Mucosa of descending colon (tissue), 3 donors: ENCODE measurements around the gene ATP8B4. TPM values are rescaled to one million over a fixed set of nuclear protein-coding genes. Genes with fewer than 3 reads are reported as not detected.

Experiments used
- ATAC-seq: fragments of 200-7000 bp; cut with Tn5 transposase; one replicate; pipeline ENCODE4 v1.9.1; 2020; ENCODE audit warnings: mild to moderate bottlenecking, moderate library complexity
- DNase-seq, 3 donors: peaks; one replicate each; pipeline ENCODE4 v3.0.0-alpha.2; 2020
- H3K36me3 ChIP-seq: fragments of 200-600 bp; one replicate; pipeline ENCODE4 v1.8.0; 2021; ENCODE audit warnings: low read depth, mild to moderate bottlenecking
- H3K4me1 ChIP-seq: fragments of 200-600 bp; one replicate; pipeline ENCODE4 v1.8.0; 2021; ENCODE audit warnings: low read depth, mild to moderate bottlenecking
- H3K4me3 ChIP-seq: fragments of 200-600 bp; one replicate; pipeline ENCODE4 v1.8.0; 2021; ENCODE audit warnings: mild to moderate bottlenecking
- H3K9me3 ChIP-seq: fragments of 200-600 bp; one replicate; pipeline ENCODE4 v1.8.0; 2021; ENCODE audit warnings: mild to moderate bottlenecking
- CTCF ChIP-seq: fragments of 200-600 bp; IDR thresholded peaks from one replicate; pipeline ENCODE4 v1.8.0; 2022; ENCODE audit warnings: antibody characterized with exemption, mild to moderate bottlenecking
- intact Hi-C, 2 donors: fragments of 100-400 bp; cut with DNase I in 1 of 2; cut with micrococcal nuclease in 1 of 2; formaldehyde crosslinking; loops; one replicate each; pipeline versions ENCODE4 v1.11.0 to v1.11.1; 2022; cut with DNase I, micrococcal nuclease
- total RNA-seq, 3 donors: library from RNA; stranded (reverse); fragmentation: NEBNext Ultra II Directional in 2 of 3; extraction: Animal tissue kit (Norgen Biotek cat#: 25700) in 2 of 3; gene quantifications; one replicate each; pipeline versions ENCODE4 v1.2.1 to v1.2.4, GENCODE V29; 2021 to 2023
- donor health status: DM: no; HTN: no; CAD: no; lungs with moderate emphysema.
- donor health status: DM: no; HTN: no; CAD: no.
- donor health status: DM: no; HTN: yes; CAD: no.

Gene ATP8B4
- total RNA-seq, 3 donors from 2014 or later, result 4.7 to 8.9 (median 7.4) TPM

- no peak overlapping the region for H3K4me3 ChIP-seq
- H3K36me3 ChIP-seq, result no peaks in the 10 kb centered on the region
- peaks cover 16% of the 10 kb centered on the region for H3K9me3 ChIP-seq
- ATAC-seq (no peak), DNase-seq (no peak)
- no peaks in the 10 kb centered on the region for H3K4me1 ChIP-seq
- intact Hi-C loops, result no loop called here
- no peak for TF ChIP-seq CTCF
These were observed 72.9 kb downstream of the ATP8B4 start for GRCh38 chr15:50046159-50046558.

GRCh38 chr15:50044904-50045303 is 74.1 kb downstream of the ATP8B4 start:
- Histone ChIP-seq H3K4me3 (no peak overlapping the region), H3K36me3 (no peaks in the 10 kb centered on the region), H3K9me3 (peaks cover 16% of the 10 kb centered on the region), H3K4me1 (no peaks in the 10 kb centered on the region)
- no peak for TF ChIP-seq CTCF
- no peak for DNase-seq
- ATAC-seq, result no peak
- intact Hi-C loops, result no loop called here

- DNase-seq (no peak), ATAC-seq (no peak)
- Histone ChIP-seq H3K9me3 (peaks cover 16% of the 10 kb centered on the region), H3K4me1 (no peaks in the 10 kb centered on the region), H3K4me3 (no peak overlapping the region), H3K36me3 (no peaks in the 10 kb centered on the region)
- intact Hi-C loops, result no loop called here
- TF ChIP-seq CTCF, result no peak
These were observed 74.6 kb downstream of the ATP8B4 start for GRCh38 chr15:50044406-50044805.

- intact Hi-C loops, result no loop called here
- no peak overlapping the region for H3K4me3 ChIP-seq
- H3K36me3 ChIP-seq, result no peaks in the 10 kb centered on the region
- no peaks in the 10 kb centered on the region for H3K4me1 ChIP-seq
- ATAC-seq, result no peak
- DNase-seq, result no peak
- no peak for TF ChIP-seq CTCF
- peaks cover 16% of the 10 kb centered on the region for H3K9me3 ChIP-seq
These were observed 76.3 kb downstream of the ATP8B4 start for GRCh38 chr15:50042775-50043174.

- no peak for ATAC-seq
- no peak for DNase-seq
- H3K36me3 ChIP-seq, result no peaks in the 10 kb centered on the region
- no peaks in the 10 kb centered on the region for H3K4me1 ChIP-seq
- intact Hi-C loops, result no loop called here
- H3K4me3 ChIP-seq, result no peak overlapping the region
- H3K9me3 ChIP-seq, result no peaks in the 10 kb centered on the region
- TF ChIP-seq CTCF, result no peak
These were observed 88.6 kb downstream of the ATP8B4 start for GRCh38 chr15:50030456-50030855.

- Histone ChIP-seq H3K4me1 (no peaks in the 10 kb centered on the region), H3K36me3 (no peaks in the 10 kb centered on the region), H3K9me3 (no peaks in the 10 kb centered on the region), H3K4me3 (no peak overlapping the region)
- no peak for ATAC-seq
- TF ChIP-seq CTCF, result no peak
- DNase-seq, result no peak
- intact Hi-C loops, result no loop called here
These were observed 90.7 kb downstream of the ATP8B4 start for GRCh38 chr15:50028326-50028725.
